Keratinocyte (primary cell): Measurements from ENCODE around the gene SPTLC3.

Experiments used
- EZH2 ChIP-seq: IDR thresholded peaks from one replicate; pipeline ENCODE4 v1.6.1; 2012; ENCODE audit warnings: inconsistent platforms, mild to moderate bottlenecking, low read length, moderate library complexity
- TF ChIP-seq, protein P1 (sequence below), 3 experiments: IDR thresholded peaks in 1 of 3; conservative IDR thresholded peaks in 1 of 3; optimal IDR thresholded peaks in 1 of 3; 2 replicates in 2 of 3; 3 replicates in 1 of 3; pipeline versions ENCODE3 to v1.5.1; 2011; ENCODE audit warnings: low read length in 3 of 3, mild to moderate bottlenecking in 3 of 3, moderate library complexity in 2 of 3, control low read depth in 1 of 3, inconsistent platforms in 1 of 3; ENCODE audit not compliant: insufficient read depth in 2 of 3; ENCODE audit errors: extremely low read depth in 1 of 3

GRCh38 chr20:13029687-13030375 lies 21.1 kb downstream of the SPTLC3 start:
- TF ChIP-seq EZH2: no peak
- TF ChIP-seq, protein P1, sequence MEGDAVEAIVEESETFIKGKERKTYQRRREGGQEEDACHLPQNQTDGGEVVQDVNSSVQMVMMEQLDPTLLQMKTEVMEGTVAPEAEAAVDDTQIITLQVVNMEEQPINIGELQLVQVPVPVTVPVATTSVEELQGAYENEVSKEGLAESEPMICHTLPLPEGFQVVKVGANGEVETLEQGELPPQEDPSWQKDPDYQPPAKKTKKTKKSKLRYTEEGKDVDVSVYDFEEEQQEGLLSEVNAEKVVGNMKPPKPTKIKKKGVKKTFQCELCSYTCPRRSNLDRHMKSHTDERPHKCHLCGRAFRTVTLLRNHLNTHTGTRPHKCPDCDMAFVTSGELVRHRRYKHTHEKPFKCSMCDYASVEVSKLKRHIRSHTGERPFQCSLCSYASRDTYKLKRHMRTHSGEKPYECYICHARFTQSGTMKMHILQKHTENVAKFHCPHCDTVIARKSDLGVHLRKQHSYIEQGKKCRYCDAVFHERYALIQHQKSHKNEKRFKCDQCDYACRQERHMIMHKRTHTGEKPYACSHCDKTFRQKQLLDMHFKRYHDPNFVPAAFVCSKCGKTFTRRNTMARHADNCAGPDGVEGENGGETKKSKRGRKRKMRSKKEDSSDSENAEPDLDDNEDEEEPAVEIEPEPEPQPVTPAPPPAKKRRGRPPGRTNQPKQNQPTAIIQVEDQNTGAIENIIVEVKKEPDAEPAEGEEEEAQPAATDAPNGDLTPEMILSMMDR (optimal IDR thresholded peaks at IDR 0.05 in 1 of 3, IDR thresholded peaks at IDR 0.05 in 1 of 3, conservative IDR thresholded peaks at IDR 0.05 in 1 of 3; ENCODE audit: extremely low read depth in 1 of 3, insufficient read depth in 2 of 3, low read length in 3 of 3): no peak
